Ectodermal cell (in vitro differentiated cells): Measurements from ENCODE around the gene PTPN22.

ENCODE experiments used
- H3K27ac ChIP-seq: 2 replicates; pipeline ENCODE4 v1.7.0; 2013; ENCODE audit warnings: mild to moderate bottlenecking, low read depth, low read length; ENCODE audit not compliant: insufficient read depth, poor library complexity, severe bottlenecking
- H3K27me3 ChIP-seq: 2 replicates; pipeline ENCODE4 v1.7.0; 2013; ENCODE audit warnings: mild to moderate bottlenecking, low read length; ENCODE audit not compliant: insufficient read depth, control insufficient read depth, poor library complexity, severe bottlenecking
- H3K36me3 ChIP-seq: one replicate; pipeline ENCODE4 v1.7.0; 2013; ENCODE audit warnings: low read length; ENCODE audit not compliant: control insufficient read depth, insufficient read depth
- H3K4me1 ChIP-seq: one replicate; pipeline ENCODE4 v1.7.0; 2013; ENCODE audit warnings: low read length; ENCODE audit not compliant: control insufficient read depth, insufficient read depth
- H3K4me3 ChIP-seq: 2 replicates; pipeline ENCODE4 v1.7.0; 2013; ENCODE audit warnings: low read depth, low read length, control low read depth; ENCODE audit not compliant: insufficient read depth
- H3K9me3 ChIP-seq: 2 replicates; pipeline ENCODE4 v1.7.0; 2013; ENCODE audit warnings: mild to moderate bottlenecking, low read length, moderate library complexity; ENCODE audit not compliant: control insufficient read depth
- WGBS, 2 experiments: methylation state at CpG; one replicate each; pipeline ENCODE4 v1.1.7; 2013; ENCODE audit warnings: missing lambda C conversion rate in 2 of 2; 5-methylcytosine and 5-hydroxymethylcytosine counted together

The PTPN22 gene

DNA sequence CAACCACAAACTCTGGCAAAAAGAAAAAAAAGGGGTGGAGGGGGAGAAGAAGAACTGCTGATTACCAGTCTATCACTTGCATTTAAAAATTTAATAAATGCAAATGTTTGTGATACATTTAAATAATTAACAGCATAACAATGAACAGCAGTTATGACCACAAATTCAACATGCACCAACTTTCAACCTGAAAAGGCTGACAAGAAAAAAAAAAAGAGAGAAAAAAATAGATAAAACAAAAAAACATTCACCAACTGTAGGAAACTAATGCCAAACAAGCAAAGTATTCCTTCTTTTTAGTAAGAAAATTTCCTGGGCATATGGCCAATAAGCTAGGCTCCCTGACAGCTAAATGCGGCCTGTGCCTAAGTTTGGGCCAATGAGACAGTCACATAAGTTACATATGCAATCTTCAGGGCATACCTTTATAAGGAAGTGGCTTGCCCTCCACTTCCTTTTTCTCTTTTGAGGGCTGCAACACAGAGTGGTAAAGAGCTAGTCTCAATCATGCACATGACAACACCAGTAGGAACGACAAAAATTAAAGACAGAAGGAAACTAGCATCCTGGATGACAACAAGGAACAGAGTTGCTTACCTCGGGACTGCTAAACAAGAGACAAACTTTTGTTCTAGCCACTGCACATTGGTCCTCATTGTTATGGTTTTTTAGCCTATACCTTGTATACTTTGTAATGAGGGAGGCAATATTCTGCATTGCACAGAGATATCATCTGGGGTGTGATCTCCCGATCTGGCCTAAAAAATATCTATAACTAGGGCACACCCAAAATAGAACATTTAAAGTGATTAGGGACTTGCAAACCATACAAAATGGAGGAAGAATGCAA lies 88.0 kb downstream of the PTPN22 start:
- Histone ChIP-seq H3K4me3 (no peak overlapping the region), H3K27ac (no peak overlapping the region), H3K9me3 (no peaks in the 10 kb centered on the region), H3K27me3 (no peaks in the 10 kb centered on the region), H3K36me3 (no peaks in the 10 kb centered on the region), H3K4me1 (no peaks in the 10 kb centered on the region)
- 85 to 86% methylated on average over 3 to 4 of the region's 4 CpGs for WGBS, 2 experiments

DNA sequence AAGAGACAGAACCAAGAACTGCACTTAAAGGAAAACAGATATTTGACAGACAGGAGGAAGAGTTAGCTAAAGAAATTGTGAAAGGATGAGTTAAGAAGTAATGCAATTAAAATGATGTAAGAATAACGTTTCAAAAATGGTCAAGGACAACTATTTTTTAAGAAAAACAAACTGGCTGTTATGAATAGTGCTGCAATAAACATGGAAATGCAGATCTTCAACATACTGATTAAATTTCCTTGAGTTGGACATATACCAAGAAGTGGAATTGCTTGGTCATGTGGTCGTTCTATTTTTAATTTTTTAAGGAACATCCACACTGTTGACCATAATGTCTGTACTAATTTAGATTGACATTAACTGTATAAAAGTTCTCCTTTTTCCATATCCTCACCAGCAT lies 89.1 kb downstream of the PTPN22 start:
- Histone ChIP-seq H3K4me3 (no peak overlapping the region), H3K9me3 (no peaks in the 10 kb centered on the region), H3K27me3 (no peaks in the 10 kb centered on the region), H3K4me1 (no peaks in the 10 kb centered on the region), H3K27ac (no peak overlapping the region), H3K36me3 (no peaks in the 10 kb centered on the region)
- WGBS, 2 experiments, result 94 to 95% methylated on average over 1 to 2 of the region's 2 CpGs

DNA sequence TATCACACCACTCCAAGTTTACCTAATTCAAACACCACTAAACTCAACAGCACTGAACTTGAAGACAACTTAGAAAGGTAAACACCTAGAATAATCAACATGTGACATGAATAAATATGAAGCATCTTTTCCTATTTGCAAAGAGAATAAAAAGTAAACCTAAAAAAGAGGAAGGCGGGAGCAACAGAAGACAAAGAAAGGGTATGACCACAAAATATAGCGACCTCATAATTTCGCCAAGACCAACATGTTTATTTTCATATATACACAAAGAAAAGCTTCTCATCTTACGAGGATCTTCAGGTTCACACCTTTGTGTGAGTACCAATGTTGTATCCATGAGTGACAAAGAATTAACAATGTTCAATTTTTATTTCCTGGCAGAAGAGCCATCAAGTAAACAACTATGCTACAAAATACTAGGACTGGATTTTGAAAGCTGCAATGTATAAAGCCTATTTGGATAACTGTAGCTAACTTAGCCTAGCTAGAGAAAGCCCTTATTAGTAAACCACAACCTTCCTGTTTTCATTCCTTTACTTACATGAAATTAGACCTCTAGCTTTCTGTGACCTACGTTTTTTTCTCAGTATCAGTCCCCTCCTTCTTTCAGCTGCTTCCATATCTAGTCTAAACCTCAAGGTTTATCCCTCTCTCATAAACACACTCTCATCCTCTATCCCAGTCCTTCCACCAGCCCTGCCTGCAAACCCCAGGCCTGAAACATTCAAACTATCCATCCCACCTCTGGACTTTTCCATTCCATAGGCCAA lies 91.0 kb downstream of the PTPN22 start:
- WGBS, 2 experiments, result 87 to 93% methylated on average over 5 of the region's 5 CpGs
- Histone ChIP-seq H3K9me3 (no peaks in the 10 kb centered on the region), H3K4me1 (no peaks in the 10 kb centered on the region), H3K4me3 (no peak overlapping the region), H3K27ac (no peak overlapping the region), H3K27me3 (no peaks in the 10 kb centered on the region), H3K36me3 (peaks cover 6% of the 10 kb centered on the region)

DNA sequence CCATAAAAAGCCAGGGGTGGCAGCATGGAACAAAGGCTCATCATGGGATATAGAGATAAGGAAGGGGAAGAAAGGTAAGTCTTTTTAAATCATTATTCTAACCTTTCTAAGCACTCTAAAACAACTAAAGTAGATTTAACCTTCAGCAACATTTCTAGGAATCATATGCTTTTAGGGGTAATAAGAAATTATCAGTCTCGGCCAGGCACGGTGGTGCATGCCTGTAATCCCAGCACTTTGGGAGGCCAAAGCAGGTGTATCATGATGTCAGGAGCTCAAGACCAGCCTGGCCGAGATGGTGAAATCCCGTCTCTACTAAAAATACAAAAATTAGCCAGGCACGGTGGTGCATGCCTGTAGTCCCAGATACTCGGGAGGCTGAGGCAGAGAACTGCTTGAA lies 92.0 kb downstream of the PTPN22 start:
- H3K27ac ChIP-seq, result no peak overlapping the region
- H3K9me3 ChIP-seq, result no peaks in the 10 kb centered on the region
- no peaks in the 10 kb centered on the region for H3K27me3 ChIP-seq
- no peak overlapping the region for H3K4me3 ChIP-seq
- 90 to 94% methylated on average over 6 of the region's 6 CpGs for WGBS, 2 experiments
- H3K36me3 ChIP-seq, result peaks cover 6% of the 10 kb centered on the region
- H3K4me1 ChIP-seq, result no peaks in the 10 kb centered on the region

DNA sequence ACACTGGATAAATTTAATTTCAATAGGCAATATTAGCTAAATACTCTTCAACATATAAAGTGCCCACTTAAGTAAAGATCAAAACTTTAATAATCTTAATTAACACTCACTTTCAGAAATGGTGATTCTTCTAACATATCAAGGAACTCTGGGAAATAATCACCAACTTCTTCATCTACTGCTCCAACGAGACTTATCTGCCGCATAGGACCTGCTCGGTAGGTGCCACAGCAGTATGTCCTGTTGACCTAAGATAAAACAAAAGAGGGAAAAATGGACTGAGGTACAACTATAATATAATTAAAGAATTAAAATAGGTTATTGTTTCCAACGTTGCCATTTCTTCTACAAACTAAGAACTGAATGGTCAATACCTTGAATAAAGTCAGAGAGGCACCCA lies 94.0 kb downstream of the PTPN22 start:
- H3K36me3 ChIP-seq, result peaks cover 6% of the 10 kb centered on the region
- no peaks in the 10 kb centered on the region for H3K4me1 ChIP-seq
- 91 to 100% methylated on average over 1 to 4 of the region's 4 CpGs for WGBS, 2 experiments
- H3K27ac ChIP-seq, result no peak overlapping the region
- no peak overlapping the region for H3K4me3 ChIP-seq
- no peaks in the 10 kb centered on the region for H3K9me3 ChIP-seq
- no peaks in the 10 kb centered on the region for H3K27me3 ChIP-seq

DNA sequence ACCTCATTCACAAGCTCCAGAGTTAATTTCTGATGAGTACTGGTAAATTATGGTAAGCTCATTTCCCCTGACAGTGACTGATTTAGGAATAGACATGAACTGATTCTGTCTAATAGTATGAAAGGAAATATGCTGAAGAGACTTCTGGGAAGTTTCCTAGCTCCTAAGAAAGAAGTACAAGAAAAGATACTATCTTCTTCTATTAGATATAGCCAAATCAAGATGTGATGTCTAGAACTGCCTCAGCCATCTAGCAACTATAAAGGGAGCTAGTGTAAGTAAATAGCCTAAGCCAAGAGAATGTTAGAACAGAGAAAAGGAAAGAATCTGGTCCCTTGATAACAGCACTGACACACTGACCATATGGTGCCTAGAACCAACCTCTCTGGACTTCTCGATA lies 101.5 kb downstream of the PTPN22 start:
- Histone ChIP-seq H3K9me3 (no peaks in the 10 kb centered on the region), H3K4me1 (peaks cover 38% of the 10 kb centered on the region), H3K27me3 (no peaks in the 10 kb centered on the region), H3K27ac (peak overlapping the region; percentile 88), H3K4me3 (no peak overlapping the region), H3K36me3 (peaks cover 12% of the 10 kb centered on the region)
- 94 to 96% methylated on average over 1 of the region's 1 CpG for WGBS, 2 experiments

DNA sequence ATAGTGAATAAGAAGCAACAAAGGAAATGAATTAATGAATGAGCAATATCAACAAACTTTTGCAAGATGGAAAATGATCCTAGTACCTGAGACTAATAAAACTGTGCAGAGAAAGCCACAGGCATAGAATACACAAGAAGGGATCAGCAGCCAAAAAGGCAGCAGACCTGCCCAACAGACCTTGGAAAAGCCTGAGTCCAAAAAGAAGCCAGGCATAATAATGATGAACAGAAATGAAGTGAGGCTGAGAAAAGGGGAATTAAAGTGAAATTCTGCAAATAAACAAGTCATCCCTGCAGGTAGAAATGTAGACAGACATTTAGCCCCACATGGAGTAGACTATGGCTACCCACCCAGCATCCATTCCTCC lies 101.9 kb downstream of the PTPN22 start:
- H3K4me3 ChIP-seq, result no peak overlapping the region
- H3K9me3 ChIP-seq, result no peaks in the 10 kb centered on the region
- H3K4me1 ChIP-seq, result peaks cover 38% of the 10 kb centered on the region
- peak overlapping the region; percentile 88 for H3K27ac ChIP-seq
- H3K27me3 ChIP-seq, result no peaks in the 10 kb centered on the region
- peaks cover 12% of the 10 kb centered on the region for H3K36me3 ChIP-seq

DNA sequence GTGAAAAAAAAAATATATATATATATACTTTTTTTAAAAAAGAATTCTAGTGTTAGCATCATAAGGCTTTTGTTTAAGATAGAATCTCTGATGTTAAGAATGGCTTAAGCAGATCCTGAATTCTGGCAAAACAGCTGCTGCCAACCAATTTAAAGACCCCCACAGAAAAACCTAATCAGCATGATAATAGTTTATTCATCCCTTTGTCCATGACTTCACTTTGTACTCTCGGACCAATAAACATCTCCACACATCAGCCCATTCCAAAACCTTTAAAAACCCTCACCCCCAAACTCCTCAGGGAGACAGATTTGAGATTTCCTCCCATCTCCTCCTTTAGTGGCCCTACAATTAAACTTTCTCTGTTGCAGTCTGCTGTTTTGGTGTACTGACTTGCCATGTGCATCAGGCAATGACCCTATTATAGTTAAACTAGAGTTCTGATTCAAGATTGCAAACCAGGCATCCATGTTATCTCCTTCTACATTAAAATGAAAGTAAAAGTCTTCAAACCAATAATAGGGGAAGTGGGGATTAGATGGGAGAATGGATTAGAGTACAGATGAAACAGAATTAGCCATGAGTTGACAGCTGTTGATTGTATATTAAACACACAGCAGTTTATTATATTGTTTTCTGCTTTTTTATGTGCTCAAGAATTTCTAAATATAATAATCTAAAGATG lies 102.5 kb downstream of the PTPN22 start:
- Histone ChIP-seq H3K9me3 (no peaks in the 10 kb centered on the region), H3K36me3 (peaks cover 12% of the 10 kb centered on the region), H3K27me3 (no peaks in the 10 kb centered on the region), H3K4me3 (no peak overlapping the region), H3K27ac (peak overlapping the region; percentile 88), H3K4me1 (peaks cover 38% of the 10 kb centered on the region)
- 0 to 1% methylated on average over 1 of the region's 1 CpG for WGBS, 2 experiments

DNA sequence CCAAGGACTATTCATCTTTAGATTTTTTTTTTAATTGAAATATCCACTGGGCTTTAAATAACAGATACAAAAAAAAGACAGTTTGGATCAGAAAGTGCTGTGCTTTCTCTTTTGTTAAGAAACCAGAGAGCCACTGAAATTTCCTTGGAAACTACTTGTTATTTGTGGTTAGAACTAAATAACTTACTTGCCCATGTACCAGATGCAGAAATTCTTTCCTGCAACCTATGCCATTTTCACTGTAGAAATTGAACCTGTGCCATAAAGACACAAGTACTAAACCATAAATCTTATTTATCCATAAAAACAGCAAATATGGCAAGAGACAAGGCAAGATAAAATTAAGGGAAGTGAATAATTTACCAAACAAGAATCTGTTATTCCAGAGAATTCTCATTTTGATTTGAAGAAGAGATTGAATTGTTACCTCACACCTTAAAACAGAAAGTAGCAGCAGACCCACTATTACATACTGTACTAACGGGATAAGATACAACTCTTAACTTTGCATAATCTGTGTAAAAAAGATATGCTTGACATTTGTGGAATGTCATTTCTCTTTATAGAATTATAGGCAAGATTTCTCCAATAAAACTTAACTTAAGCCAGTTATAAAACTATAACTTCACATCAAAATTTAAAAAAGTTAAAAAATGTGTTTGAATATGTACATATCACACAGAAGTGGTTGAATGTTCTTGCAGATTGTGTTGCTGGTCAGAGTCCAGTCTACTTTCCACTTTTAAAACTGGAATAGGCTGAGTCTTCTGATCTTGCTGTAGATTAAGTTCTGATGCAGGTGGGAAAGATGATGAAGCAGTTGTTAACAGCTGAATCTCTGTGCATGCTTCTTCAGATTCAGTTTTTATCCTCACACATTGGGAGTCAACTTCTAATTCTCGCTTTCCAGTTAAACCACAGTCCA lies 105.9 kb downstream of the PTPN22 start:
- Histone ChIP-seq H3K27ac (no peak overlapping the region), H3K4me1 (peaks cover 34% of the 10 kb centered on the region), H3K4me3 (no peak overlapping the region), H3K9me3 (no peaks in the 10 kb centered on the region), H3K27me3 (no peaks in the 10 kb centered on the region), H3K36me3 (peaks cover 12% of the 10 kb centered on the region)
- 95 to 100% methylated on average over 1 of the region's 2 CpGs for WGBS, 2 experiments
